Measurements from ENCODE around the gene ASTL.

GRCh38 chr2:96153291-96153713 lies 15.0 kb upstream of the ASTL start:
- TF ChIP-seq CTCF (IDR thresholded peaks at IDR 0.05; ENCODE audit: borderline replicate concordance, extremely low read depth, low read length, poor library complexity, severe bottlenecking): no peak
- TF ChIP-seq EZH2 (IDR thresholded peaks at IDR 0.05; ENCODE audit: borderline replicate concordance, low read depth, low read length, severe bottlenecking): no peak

All from DND-41 (cell line).